Right lobe of liver (tissue), 6 donors: Measurements from ENCODE around the gene ANXA6. TPM values are rescaled to one million over a fixed set of nuclear protein-coding genes. Genes with fewer than 3 reads are reported as not detected.

Experiments used
- ATAC-seq, 4 donors: fragments of 200-7000 bp; cut with Tn5 transposase; one replicate each; pipeline ENCODE4 v1.9.1; 2020; ENCODE audit warnings: mild to moderate bottlenecking in 4 of 4, moderate library complexity in 4 of 4
- DNase-seq, 3 donors: peaks; one replicate each; pipeline ENCODE4 v3.0.0-alpha.2; 2020
- H3K27ac ChIP-seq, 3 donors: fragments of 200-600 bp; one replicate each; pipeline ENCODE4 v1.8.0; 2022
- H3K27me3 ChIP-seq, 2 donors: fragments of 200-600 bp; one replicate each; pipeline ENCODE4 v1.8.0; 2022
- H3K36me3 ChIP-seq, 4 donors: fragments of 200-600 bp; sonication (generic) in 1 of 4; one replicate each; pipeline versions ENCODE4 v1.5.1 to v1.8.0; 2017 to 2022; ENCODE audit warnings: control low read depth in 1 of 4
- H3K4me1 ChIP-seq, 4 donors: fragments of 200-600 bp; sonication (generic) in 1 of 4; one replicate each; pipeline versions ENCODE4 v1.5.1 to v1.8.0; 2017 to 2022; ENCODE audit warnings: control low read depth in 1 of 4
- H3K4me3 ChIP-seq, 3 donors: fragments of 200-600 bp; one replicate each; pipeline ENCODE4 v1.8.0; 2022
- H3K9me3 ChIP-seq, 4 donors: fragments of 200-600 bp; sonication (generic) in 1 of 4; one replicate each; pipeline versions ENCODE4 v1.5.1 to v1.8.0; 2017 to 2022; ENCODE audit warnings: control low read depth in 1 of 4
- POLR2A ChIP-seq: fragments of 450-650 bp; IDR thresholded peaks from one replicate; pipeline ENCODE4 v1.6.1; 2017; ENCODE audit warnings: antibody characterized with exemption, mild to moderate bottlenecking
- WGBS: methylation state at CpG from one replicate; pipeline ENCODE4 v1.1.6; 2018; ENCODE audit warnings: low coverage, low lambda C conversion rate; ENCODE audit not compliant: insufficient coverage; ENCODE audit errors: missing lambda C conversion rate; 5-methylcytosine and 5-hydroxymethylcytosine counted together
- intact Hi-C, 2 donors: fragments of 100-400 bp; cut with DNase I; formaldehyde crosslinking; loops; one replicate each; pipeline versions ENCODE4 v1.11.2 to v1.14.1; 2022
- total RNA-seq, 6 experiments: library from RNA; depleted of rRNA in 2 of 6; stranded (reverse); fragments of >200 nt in 2 of 6; fragmentation: NEBNext Ultra II Directional in 3 of 6; extraction: Animal tissue kit (Norgen Biotek cat#: 25700) in 3 of 6; gene quantifications; one replicate each; pipeline versions ENCODE4 v1.1.0 to v1.2.4, GENCODE V29; 2016 to 2023
- TF ChIP-seq, protein P1 (sequence below), 4 donors: fragments of 200-600 bp in 3 of 4; fragments of 450-650 bp in 1 of 4; IDR thresholded peaks; one replicate each; pipeline versions ENCODE4 v1.5.1 to v1.8.0; 2016 to 2022; ENCODE audit warnings: antibody characterized with exemption in 4 of 4, mild to moderate bottlenecking in 2 of 4
- donor health status: DM: no; HTN: yes; CAD: no.
- donor health status: DM: no; HTN: no; CAD: no.
- donor health status: DM: no; HTN: no; CAD: no.
- donor health status: DM: no; HTN: yes; CAD: no.
- donor health status: DM: no; HTN: yes; CAD: no.

Gene ANXA6
- total RNA-seq, 6 experiments from 2014 or later, result 143 to 236 (median 165) TPM

DNA sequence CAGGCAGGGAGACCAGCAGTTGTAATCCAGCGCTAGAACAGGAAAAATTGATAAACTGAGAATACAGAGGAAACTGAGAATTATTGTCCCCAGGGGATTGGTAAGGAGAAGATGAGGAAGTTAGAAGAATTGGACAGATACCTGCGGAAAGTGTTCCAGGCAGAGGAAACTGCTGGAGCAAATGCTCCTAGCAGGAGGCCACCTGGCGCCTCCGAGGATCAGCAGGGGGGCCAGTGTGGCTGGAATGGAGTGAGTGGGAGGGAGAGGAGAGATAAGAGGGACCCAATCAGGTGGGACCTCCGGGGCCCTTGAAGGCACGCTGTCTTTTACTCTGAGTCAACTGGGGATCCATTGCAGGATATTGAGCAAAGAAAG is 695 bp upstream of the ANXA6 start:
- Histone ChIP-seq H3K4me3 (peak overlapping the region; percentile 59 to 81 (median 71)), H3K9me3 (no peaks in the 10 kb centered on the region), H3K27ac (peak overlapping the region; percentile 71 to 84 (median 76)), H3K4me1 (peaks cover 0 to 38% (median 19%) of the 10 kb centered on the region in 4 donors), H3K27me3 (no peaks in the 10 kb centered on the region), H3K36me3 (peaks cover 0 to 5% (median 0%) of the 10 kb centered on the region in 4 donors)
- no peak for TF ChIP-seq POLR2A
- TF ChIP-seq, protein P1, sequence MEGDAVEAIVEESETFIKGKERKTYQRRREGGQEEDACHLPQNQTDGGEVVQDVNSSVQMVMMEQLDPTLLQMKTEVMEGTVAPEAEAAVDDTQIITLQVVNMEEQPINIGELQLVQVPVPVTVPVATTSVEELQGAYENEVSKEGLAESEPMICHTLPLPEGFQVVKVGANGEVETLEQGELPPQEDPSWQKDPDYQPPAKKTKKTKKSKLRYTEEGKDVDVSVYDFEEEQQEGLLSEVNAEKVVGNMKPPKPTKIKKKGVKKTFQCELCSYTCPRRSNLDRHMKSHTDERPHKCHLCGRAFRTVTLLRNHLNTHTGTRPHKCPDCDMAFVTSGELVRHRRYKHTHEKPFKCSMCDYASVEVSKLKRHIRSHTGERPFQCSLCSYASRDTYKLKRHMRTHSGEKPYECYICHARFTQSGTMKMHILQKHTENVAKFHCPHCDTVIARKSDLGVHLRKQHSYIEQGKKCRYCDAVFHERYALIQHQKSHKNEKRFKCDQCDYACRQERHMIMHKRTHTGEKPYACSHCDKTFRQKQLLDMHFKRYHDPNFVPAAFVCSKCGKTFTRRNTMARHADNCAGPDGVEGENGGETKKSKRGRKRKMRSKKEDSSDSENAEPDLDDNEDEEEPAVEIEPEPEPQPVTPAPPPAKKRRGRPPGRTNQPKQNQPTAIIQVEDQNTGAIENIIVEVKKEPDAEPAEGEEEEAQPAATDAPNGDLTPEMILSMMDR (IDR thresholded peaks at IDR 0.05), result no peak
- intact Hi-C loops, result no loop called here
- no peak for ATAC-seq
- WGBS, result 21% methylated on average over 6 of the region's 6 CpGs
- DNase-seq, result no peak

DNA sequence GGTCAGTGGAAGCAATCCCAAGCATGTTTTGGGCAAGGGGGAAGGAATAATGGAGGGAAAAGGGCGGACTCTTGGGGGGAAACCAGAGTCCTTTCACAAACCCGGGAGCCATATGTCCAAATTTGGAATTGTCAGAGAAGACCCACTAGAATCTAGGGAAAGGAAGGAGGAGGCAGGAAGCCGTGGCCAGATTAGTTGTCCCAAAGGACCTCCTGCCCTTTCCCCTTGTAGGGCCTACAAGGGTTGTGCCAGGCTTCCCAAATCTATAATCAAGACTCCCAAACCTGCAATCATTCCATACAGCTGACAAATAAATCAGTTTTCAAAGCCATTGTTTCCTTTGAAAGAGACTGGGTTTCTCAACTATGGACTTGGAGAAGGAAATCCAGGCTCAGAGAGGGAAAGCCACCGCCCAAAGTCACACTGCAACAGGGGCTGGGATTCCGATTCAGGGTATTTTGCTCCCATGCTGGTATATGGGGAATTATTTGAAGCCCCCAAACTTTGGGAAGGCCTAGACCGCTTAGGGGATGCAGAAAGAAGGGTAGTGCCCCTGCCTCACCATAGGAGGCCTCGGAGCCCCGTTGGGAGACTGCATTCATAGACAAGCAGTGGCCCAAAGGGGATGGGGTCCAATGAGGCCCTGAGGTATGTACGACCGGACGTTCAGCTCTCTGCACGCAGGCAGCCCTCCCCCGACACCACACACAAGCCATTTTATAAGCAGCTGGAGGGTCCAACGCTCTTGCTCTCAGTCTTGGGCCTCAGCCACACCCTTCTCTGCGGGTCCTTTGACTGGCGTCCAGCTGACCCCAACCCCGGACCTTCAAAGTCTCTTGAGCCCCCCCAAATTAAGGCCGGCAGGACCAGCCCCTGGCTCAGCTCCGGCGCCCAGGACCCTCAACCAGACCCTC is 815 bp downstream of the ANXA6 start:
- Histone ChIP-seq H3K4me3 (peak overlapping the region; percentile 59 to 81 (median 71)), H3K36me3 (peaks cover 0 to 5% (median 0%) of the 10 kb centered on the region in 4 donors), H3K4me1 (peaks cover 0 to 50% (median 19%) of the 10 kb centered on the region in 4 donors), H3K27me3 (no peaks in the 10 kb centered on the region), H3K9me3 (no peaks in the 10 kb centered on the region), H3K27ac (peak overlapping the region; percentile 71 to 84 (median 76))
- WGBS, result 10% methylated on average over 4 of the region's 20 CpGs
- DNase-seq (no peak), ATAC-seq (peak; percentile 15 to 24 (median 20))
- TF ChIP-seq POLR2A, result no peak
- TF ChIP-seq, protein P1 (IDR thresholded peaks at IDR 0.05), result no peak
- intact Hi-C loops, result no loop called here

DNA sequence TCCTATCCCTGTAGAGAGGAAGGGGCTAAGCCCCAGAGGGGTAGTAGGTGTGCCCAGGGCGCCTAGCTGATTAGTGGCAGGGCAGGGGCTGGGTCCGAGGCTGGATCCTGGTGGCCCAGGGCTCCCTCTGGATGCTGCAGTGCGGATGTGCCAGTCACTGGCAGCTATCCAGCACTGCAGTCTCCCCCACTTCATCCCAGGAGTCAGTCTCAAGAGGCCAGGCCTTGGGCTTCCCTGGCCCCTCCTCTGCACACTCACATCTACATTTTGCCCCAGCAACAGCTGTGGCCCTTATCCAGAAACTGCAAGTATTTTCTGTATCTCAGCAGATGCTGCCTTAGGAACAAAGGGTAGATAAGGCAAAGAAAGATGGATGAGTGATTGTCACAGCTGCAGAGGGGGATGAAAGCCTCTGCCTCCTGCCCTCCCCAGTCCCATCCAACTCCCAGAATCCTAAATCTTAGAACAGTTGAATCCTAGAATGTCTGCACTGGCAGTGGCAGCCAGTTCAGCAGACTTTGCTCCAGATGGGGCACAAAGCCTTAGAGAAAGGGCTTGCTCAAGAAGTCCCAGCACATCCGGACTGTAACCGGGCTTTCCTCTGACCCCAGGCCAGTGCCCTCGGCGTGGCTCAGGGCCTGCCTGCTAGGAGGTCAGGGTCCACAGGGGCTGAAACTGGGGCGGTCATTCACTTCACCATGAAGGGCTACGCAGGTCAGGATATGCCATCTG is 1.6 kb downstream of the ANXA6 start:
- 40% methylated on average over 1 of the region's 9 CpGs for whole genome bisulfite sequencing
- TF ChIP-seq POLR2A, result peak; percentile 13
- TF ChIP-seq, protein P1 (IDR thresholded peaks at IDR 0.05), result no peak
- peak; percentile 81 to 95 (median 92) for DNase-seq
- H3K9me3 ChIP-seq, result no peaks in the 10 kb centered on the region
- peak overlapping the region; percentile 71 to 84 (median 76) for H3K27ac ChIP-seq
- intact Hi-C loops, result no loop called here
- peaks cover 0 to 58% (median 19%) of the 10 kb centered on the region in 4 donors for H3K4me1 ChIP-seq
- peak; percentile 74 to 86 (median 82) for ATAC-seq
- H3K27me3 ChIP-seq, result no peaks in the 10 kb centered on the region
- H3K4me3 ChIP-seq, result peak overlapping the region; percentile 59 to 81 (median 71)
- H3K36me3 ChIP-seq, result peaks cover 0 to 5% (median 0%) of the 10 kb centered on the region in 4 donors

DNA sequence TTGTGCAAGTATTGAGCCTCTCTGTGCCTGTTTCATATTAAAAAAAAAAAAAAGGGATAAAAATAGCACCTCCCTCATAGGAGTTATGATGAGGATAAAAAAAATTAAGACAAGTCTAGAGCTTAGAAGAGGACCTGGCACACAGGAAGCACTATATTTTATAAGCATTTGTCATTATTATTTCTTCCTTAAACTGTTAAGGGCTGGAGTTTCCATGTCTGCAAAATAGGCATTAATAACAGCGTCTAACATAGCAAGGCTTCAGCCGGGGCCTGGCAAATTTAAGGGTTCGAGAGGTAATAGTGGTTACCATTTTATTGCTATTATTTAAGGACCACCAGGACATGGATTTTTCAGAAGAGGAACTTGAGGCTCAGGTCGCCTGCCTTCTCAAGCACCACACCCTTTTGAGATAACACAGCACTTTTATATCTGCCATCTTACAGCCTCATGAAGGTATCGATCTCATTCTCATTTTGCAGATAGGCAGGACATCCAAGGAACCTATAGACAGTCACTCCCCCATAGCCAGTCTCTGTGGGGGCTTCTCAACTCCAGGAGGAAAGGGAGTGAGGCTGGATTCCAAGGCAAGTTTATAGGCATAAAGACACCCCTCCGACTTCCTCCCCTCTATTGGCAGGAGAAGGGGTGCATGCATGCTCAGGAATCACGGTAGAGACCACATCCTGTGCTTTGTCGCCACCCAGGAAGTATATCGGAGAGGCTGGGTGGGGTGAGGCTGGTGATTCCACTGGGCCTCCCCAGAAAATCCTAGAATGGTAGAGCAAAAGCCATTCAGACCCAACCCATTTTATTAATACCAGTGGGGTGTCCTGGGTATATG is 2.4 kb downstream of the ANXA6 start:
- WGBS, result 39% methylated on average over 9 of the region's 9 CpGs
- peaks cover 0 to 5% (median 0%) of the 10 kb centered on the region in 4 donors for H3K36me3 ChIP-seq
- H3K27ac ChIP-seq, result peak overlapping the region; percentile 71 to 84 (median 76)
- no peak for DNase-seq
- H3K27me3 ChIP-seq, result no peaks in the 10 kb centered on the region
- peaks cover 0 to 66% (median 19%) of the 10 kb centered on the region in 4 donors for H3K4me1 ChIP-seq
- intact Hi-C loops, result no loop called here
- TF ChIP-seq POLR2A, result no peak
- TF ChIP-seq, protein P1 (IDR thresholded peaks at IDR 0.05), result no peak
- H3K4me3 ChIP-seq, result peak overlapping the region; percentile 59 to 81 (median 71)
- no peaks in the 10 kb centered on the region for H3K9me3 ChIP-seq
- no peak for ATAC-seq
